SH-SY5Y (cell line): ENCODE measurements around the gene RALY.

ENCODE experiments used
- GATA2 ChIP-seq: IDR thresholded peaks from 2 replicates; pipeline ENCODE4 v1.6.1; 2011; ENCODE audit warnings: mild to moderate bottlenecking, low read depth, low read length
- GATA3 ChIP-seq: IDR thresholded peaks from 2 replicates; pipeline ENCODE4 v1.6.1; 2011; ENCODE audit warnings: low read depth, mild to moderate bottlenecking, low read length, moderate library complexity

- no peak for TF ChIP-seq GATA2
- no peak for TF ChIP-seq GATA3
Observed at GRCh38 chr20:34014878-34015277, 21.2 kb downstream of the RALY start.
